Keratinocyte (primary cell): ENCODE measurements around the gene CCL25. TPM values are rescaled to one million over a fixed set of nuclear protein-coding genes. Genes with fewer than 3 reads are reported as not detected.
"Not testable (repeated sequence)": the region's sequence is repeated elsewhere in the genome, so short reads cannot be mapped to it uniquely, and the experiment has no call there.

ENCODE experiments used
- DNase-seq: peaks from one replicate; pipeline ENCODE4 v3.0.0-alpha.2; 2011; ENCODE audit warnings: low read depth, missing footprints, low spot score
- FAIRE-seq: peaks from 2 replicates; lab custom pipeline; 2011; peaks lifted over from hg19 to GRCh38; lab: Jason Lieb, UNC
- H2AFZ ChIP-seq: 2 replicates; pipeline ENCODE4 v1.6.0; 2012; ENCODE audit warnings: low read length, control low read depth, inconsistent platforms; ENCODE audit not compliant: control insufficient read depth
- H3K27ac ChIP-seq: 2 replicates; pipeline ENCODE4 v1.5.1; 2011; ENCODE audit warnings: low read length; ENCODE audit not compliant: control insufficient read depth, insufficient read depth
- H3K27me3 ChIP-seq: 3 replicates; pipeline ENCODE4 v1.6.0; 2011; ENCODE audit warnings: low read length; ENCODE audit not compliant: control insufficient read depth, insufficient read depth; ENCODE audit errors: extremely low read depth
- H3K36me3 ChIP-seq, 2 experiments: 2 replicates in 1 of 2; 3 replicates in 1 of 2; pipeline ENCODE4 v1.5.1; 2011; ENCODE audit warnings: low read length in 2 of 2, mild to moderate bottlenecking in 1 of 2; ENCODE audit not compliant: control insufficient read depth in 2 of 2, insufficient read depth in 2 of 2; ENCODE audit errors: extremely low read depth in 1 of 2
- H3K4me1 ChIP-seq: 3 replicates; pipeline ENCODE4 v1.5.1; 2011; ENCODE audit warnings: low read length; ENCODE audit not compliant: control insufficient read depth, insufficient read depth; ENCODE audit errors: extremely low read depth
- H3K4me2 ChIP-seq: 3 replicates; pipeline ENCODE4 v1.6.0; 2011; ENCODE audit warnings: low read depth, low read length; ENCODE audit not compliant: control insufficient read depth, insufficient read depth; ENCODE audit errors: extremely low read depth
- H3K4me3 ChIP-seq, 3 experiments: fragments of 200-600 bp in 1 of 3; sonication (generic) in 1 of 3; 2 replicates in 2 of 3; 3 replicates in 1 of 3; pipeline ENCODE4 v1.5.1; 2011 to 2016; ENCODE audit warnings: low read length in 3 of 3, mild to moderate bottlenecking in 3 of 3, control low read depth in 2 of 3, inconsistent platforms in 1 of 3, low read depth in 1 of 3, mixed read lengths in 1 of 3, mixed run types in 1 of 3, moderate library complexity in 1 of 3; ENCODE audit not compliant: control insufficient read depth in 2 of 3, insufficient read depth in 2 of 3; ENCODE audit errors: extremely low read depth in 1 of 3
- H3K79me2 ChIP-seq: 2 replicates; pipeline ENCODE4 v1.6.0; 2012; ENCODE audit warnings: low read length; ENCODE audit not compliant: control insufficient read depth, insufficient read depth
- H3K9ac ChIP-seq: 3 replicates; pipeline ENCODE4 v1.6.0; 2011; ENCODE audit warnings: low read length; ENCODE audit not compliant: control insufficient read depth, insufficient read depth; ENCODE audit errors: extremely low read depth
- H3K9me1 ChIP-seq: 3 replicates; pipeline ENCODE4 v1.6.0; 2011; ENCODE audit warnings: low read length; ENCODE audit not compliant: control insufficient read depth, insufficient read depth; ENCODE audit errors: extremely low read depth
- H3K9me3 ChIP-seq: 2 replicates; pipeline ENCODE4 v1.5.1; 2012; ENCODE audit warnings: low read depth, low read length; ENCODE audit not compliant: control insufficient read depth
- H4K20me1 ChIP-seq: 3 replicates; pipeline ENCODE4 v1.6.0; 2011; ENCODE audit warnings: low read length; ENCODE audit not compliant: control insufficient read depth, insufficient read depth; ENCODE audit errors: extremely low read depth
- EZH2 ChIP-seq: IDR thresholded peaks from one replicate; pipeline ENCODE4 v1.6.1; 2012; ENCODE audit warnings: inconsistent platforms, mild to moderate bottlenecking, low read length, moderate library complexity
- dilution Hi-C: fragments of 300-500 bp; cut with MboI; formaldehyde crosslinking; loops from one replicate; pipeline ENCODE4 v1.7.0; 2020; ENCODE audit warnings: low sequenced_read_pairs; ENCODE audit not compliant: extremely low pct_ligation_motif_present
- polyA plus RNA-seq, 5 experiments: library from polyadenylated mRNA; depleted of rRNA in 3 of 5; stranded (reverse) in 3 of 5; stranded (forward) in 1 of 5; unstranded in 1 of 5; fragments of >200 nt; gene quantifications; 1 replicate in 1 of 5; 2 replicates in 3 of 5; 3 replicates in 1 of 5; pipeline versions ENCODE4 v1.2.1 to v1.2.3, GENCODE V29; 2011 to 2012; ENCODE audit warnings: missing spikeins in 2 of 5, low read depth in 1 of 5, low replicate concordance in 1 of 5
- TF ChIP-seq, protein P1 (sequence below), 3 experiments: IDR thresholded peaks in 1 of 3; conservative IDR thresholded peaks in 1 of 3; optimal IDR thresholded peaks in 1 of 3; 2 replicates in 2 of 3; 3 replicates in 1 of 3; pipeline versions ENCODE3 to v1.5.1; 2011; ENCODE audit warnings: low read length in 3 of 3, mild to moderate bottlenecking in 3 of 3, moderate library complexity in 2 of 3, control low read depth in 1 of 3, inconsistent platforms in 1 of 3; ENCODE audit not compliant: insufficient read depth in 2 of 3; ENCODE audit errors: extremely low read depth in 1 of 3

The CCL25 gene
- polyA plus RNA-seq, 1 donor (not counting 4 experiments of a cell fraction or from before 2014, with no cell fraction given): not detected

DNA sequence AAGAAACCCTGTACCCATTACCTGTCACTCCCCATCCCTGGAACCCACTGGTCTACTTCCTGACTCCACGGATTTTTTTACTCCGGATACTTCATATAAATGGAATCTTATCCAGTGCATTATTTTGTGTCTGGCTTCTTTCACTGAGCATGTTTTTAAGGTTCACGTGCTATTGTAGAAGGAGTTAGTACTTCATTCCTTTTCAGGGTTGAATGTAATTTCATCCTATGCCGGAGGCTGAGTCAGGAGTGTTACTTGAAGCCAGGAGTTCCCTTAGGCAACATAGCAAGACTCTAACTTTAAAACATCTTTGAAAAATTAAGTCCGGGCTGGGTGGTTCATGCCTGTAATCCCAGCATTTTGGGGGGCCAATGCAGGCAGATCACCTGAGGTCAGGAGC is 29.2 kb upstream of the CCL25 start:
- no peak for TF ChIP-seq EZH2
- TF ChIP-seq, protein P1, sequence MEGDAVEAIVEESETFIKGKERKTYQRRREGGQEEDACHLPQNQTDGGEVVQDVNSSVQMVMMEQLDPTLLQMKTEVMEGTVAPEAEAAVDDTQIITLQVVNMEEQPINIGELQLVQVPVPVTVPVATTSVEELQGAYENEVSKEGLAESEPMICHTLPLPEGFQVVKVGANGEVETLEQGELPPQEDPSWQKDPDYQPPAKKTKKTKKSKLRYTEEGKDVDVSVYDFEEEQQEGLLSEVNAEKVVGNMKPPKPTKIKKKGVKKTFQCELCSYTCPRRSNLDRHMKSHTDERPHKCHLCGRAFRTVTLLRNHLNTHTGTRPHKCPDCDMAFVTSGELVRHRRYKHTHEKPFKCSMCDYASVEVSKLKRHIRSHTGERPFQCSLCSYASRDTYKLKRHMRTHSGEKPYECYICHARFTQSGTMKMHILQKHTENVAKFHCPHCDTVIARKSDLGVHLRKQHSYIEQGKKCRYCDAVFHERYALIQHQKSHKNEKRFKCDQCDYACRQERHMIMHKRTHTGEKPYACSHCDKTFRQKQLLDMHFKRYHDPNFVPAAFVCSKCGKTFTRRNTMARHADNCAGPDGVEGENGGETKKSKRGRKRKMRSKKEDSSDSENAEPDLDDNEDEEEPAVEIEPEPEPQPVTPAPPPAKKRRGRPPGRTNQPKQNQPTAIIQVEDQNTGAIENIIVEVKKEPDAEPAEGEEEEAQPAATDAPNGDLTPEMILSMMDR (optimal IDR thresholded peaks at IDR 0.05 in 1 of 3, IDR thresholded peaks at IDR 0.05 in 1 of 3, conservative IDR thresholded peaks at IDR 0.05 in 1 of 3; ENCODE audit: extremely low read depth in 1 of 3, insufficient read depth in 2 of 3, low read length in 3 of 3): no peak
- Histone ChIP-seq H3K27me3 (no peaks in the 10 kb centered on the region), H2AFZ (no peak overlapping the region), H3K9me3 (no peaks in the 10 kb centered on the region), H3K79me2 (no peaks in the 10 kb centered on the region), H3K9ac (no peak overlapping the region), H3K4me3 (no peak overlapping the region), H3K4me2 (no peak overlapping the region), H3K27ac (no peak overlapping the region), H3K36me3 (no peaks in the 10 kb centered on the region), H3K9me1 (no peaks in the 10 kb centered on the region), H4K20me1 (no peaks in the 10 kb centered on the region), H3K4me1 (no peaks in the 10 kb centered on the region)
- DNase-seq (no peak), FAIRE-seq (no peak)
- dilution Hi-C loops: no loop called here

DNA sequence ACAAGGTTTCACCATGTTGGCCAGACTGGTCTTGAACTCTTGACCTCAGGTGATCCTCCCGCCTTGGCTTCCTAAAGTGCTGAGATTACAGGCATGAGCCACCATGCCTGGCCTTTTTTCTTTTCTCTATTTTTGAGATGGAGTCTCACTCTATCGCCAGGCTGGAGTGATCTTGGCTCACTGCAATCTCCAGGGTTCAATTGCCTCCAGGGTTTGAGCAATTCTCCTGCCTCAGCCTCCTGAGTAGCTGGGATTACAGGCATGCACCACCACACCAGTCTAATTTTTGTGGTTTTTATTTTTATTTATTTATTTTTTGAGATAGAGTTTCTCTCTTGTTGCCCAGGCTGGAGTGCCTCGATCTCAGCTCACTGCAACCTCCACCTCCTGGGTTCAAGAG is 28.3 kb upstream of the CCL25 start:
- H4K20me1 ChIP-seq, H3K36me3 ChIP-seq, H3K4me2 ChIP-seq, H3K79me2 ChIP-seq, H2AFZ ChIP-seq, dilution Hi-C loops, FAIRE-seq, H3K9me1 ChIP-seq, H3K9ac ChIP-seq, H3K27ac ChIP-seq, H3K4me1 ChIP-seq, H3K9me3 ChIP-seq, DNase-seq, H3K4me3 ChIP-seq, H3K27me3 ChIP-seq: not testable (repeated sequence)

DNA sequence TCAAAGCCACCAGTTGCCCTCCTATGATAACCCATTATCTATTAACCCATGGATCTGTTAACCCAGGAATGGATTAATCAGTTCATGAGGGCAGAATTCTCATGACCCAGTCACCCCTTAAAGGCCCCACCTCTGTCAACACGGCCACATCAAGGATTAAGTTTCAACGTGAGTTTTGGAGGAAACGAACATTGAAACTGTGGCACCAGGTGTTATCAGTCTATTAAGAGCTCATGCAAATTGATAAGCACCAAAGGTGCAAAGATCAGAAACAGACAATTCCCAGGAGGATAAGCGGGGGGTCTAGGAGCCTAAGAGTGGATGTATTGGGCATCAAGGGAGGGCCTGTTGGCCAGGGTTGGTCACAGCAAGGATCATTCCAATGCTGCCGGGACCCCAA is 27.2 kb upstream of the CCL25 start:
- no peaks in the 10 kb centered on the region for H3K9me3 ChIP-seq
- H3K27ac ChIP-seq: no peak overlapping the region
- no peak overlapping the region for H3K4me2 ChIP-seq
- H3K4me3 ChIP-seq: no peak overlapping the region
- dilution Hi-C loops: no loop called here
- H4K20me1 ChIP-seq: no peaks in the 10 kb centered on the region
- TF ChIP-seq, protein P1 (optimal IDR thresholded peaks at IDR 0.05 in 1 of 3, IDR thresholded peaks at IDR 0.05 in 1 of 3, conservative IDR thresholded peaks at IDR 0.05 in 1 of 3; ENCODE audit: extremely low read depth in 1 of 3, insufficient read depth in 2 of 3, low read length in 3 of 3): no peak
- no peak for TF ChIP-seq EZH2
- H3K9me1 ChIP-seq: no peaks in the 10 kb centered on the region
- H3K9ac ChIP-seq: no peak overlapping the region
- H3K27me3 ChIP-seq: no peaks in the 10 kb centered on the region
- FAIRE-seq (no peak), DNase-seq (no peak)
- H2AFZ ChIP-seq: no peak overlapping the region
- H3K79me2 ChIP-seq: no peaks in the 10 kb centered on the region
- H3K36me3 ChIP-seq: no peaks in the 10 kb centered on the region
- no peaks in the 10 kb centered on the region for H3K4me1 ChIP-seq
